Aorta (tissue), 5 donors: ENCODE measurements around the gene FKBP5. TPM values are rescaled to one million over a fixed set of nuclear protein-coding genes. Genes with fewer than 3 reads are reported as not detected.

Source experiments
- ATAC-seq: fragments of 200-7000 bp; cut with Tn5 transposase; one replicate; pipeline ENCODE4 v1.9.1; 2022; ENCODE audit warnings: moderate library complexity; ENCODE audit not compliant: low FRiP score
- DNase-seq, 2 donors: peaks; one replicate each; pipeline ENCODE4 v3.0.0-alpha.2; 2020
- H3K27ac ChIP-seq, 2 donors: one replicate each; pipeline ENCODE4 v1.5.1; 2013; ENCODE audit warnings: low read length in 2 of 2, mild to moderate bottlenecking in 2 of 2, moderate library complexity in 2 of 2, control low read depth in 1 of 2, inconsistent platforms in 1 of 2, low read depth in 1 of 2
- H3K27me3 ChIP-seq, 2 donors: one replicate each; pipeline ENCODE4 v1.6.1; 2013; ENCODE audit warnings: control low read depth in 1 of 2, low read length in 1 of 2, mild to moderate bottlenecking in 1 of 2, moderate library complexity in 1 of 2; ENCODE audit not compliant: insufficient read depth in 2 of 2, control insufficient read depth in 1 of 2
- H3K36me3 ChIP-seq, 2 donors: one replicate each; pipeline ENCODE4 v1.6.1; 2013; ENCODE audit warnings: control low read depth in 1 of 2, low read length in 1 of 2, mild to moderate bottlenecking in 1 of 2; ENCODE audit not compliant: insufficient read depth in 2 of 2, control insufficient read depth in 1 of 2
- H3K4me1 ChIP-seq, 2 donors: one replicate each; pipeline ENCODE4 v1.6.1; 2013; ENCODE audit warnings: low read length in 2 of 2, control low read depth in 1 of 2, mild to moderate bottlenecking in 1 of 2, moderate library complexity in 1 of 2; ENCODE audit not compliant: insufficient read depth in 2 of 2, control insufficient read depth in 1 of 2
- H3K4me3 ChIP-seq, 2 donors: one replicate each; pipeline ENCODE4 v1.5.1; 2013; ENCODE audit warnings: low read length in 2 of 2, control low read depth in 1 of 2, mild to moderate bottlenecking in 1 of 2
- H3K9me3 ChIP-seq: one replicate; pipeline ENCODE4 v1.6.1; 2013; ENCODE audit warnings: mild to moderate bottlenecking, low read length; ENCODE audit not compliant: control insufficient read depth
- WGBS, 2 donors: extraction: QIAGEN DNeasy Blood & Tissue Kit; methylation state at CpG; one replicate each; pipeline ENCODE4 v1.1.7; 2013; 5-methylcytosine and 5-hydroxymethylcytosine counted together
- intact Hi-C, 2 donors: fragments of 100-400 bp; cut with DNase I; formaldehyde crosslinking; loops; one replicate each; pipeline versions ENCODE4 v1.14.2 to v1.15.0; 2022
- polyA plus RNA-seq, 2 donors: library from polyadenylated mRNA; stranded (reverse); fragments of 200-250 nt; gene quantifications; one replicate each; pipeline ENCODE4 v1.2.3, GENCODE V29; 2013
- total RNA-seq, 2 donors: library from RNA; stranded (reverse); fragmentation: NEBNext Ultra II Directional; extraction: Animal tissue kit (Norgen Biotek cat#: 25700); gene quantifications; one replicate each; pipeline ENCODE4 v1.2.1, GENCODE V29; 2021
- donor health status: healthy with polysubstance abuse.
- donor health status: Bipolar disorder and iron deficiency.
- donor health status: DM: no; HTN: no; CAD: no.
- donor health status: DM: no; HTN: no; CAD: no.
- donor health status: DM: yes; HTN: yes; CAD: no.

FKBP5 gene
- total and polyA plus RNA-seq, 4 donors = 25.1 to 102 (median 87.6) TPM

- H3K4me1 ChIP-seq = no peaks in the 10 kb centered on the region
- no peaks in the 10 kb centered on the region for H3K27me3 ChIP-seq
- DNase-seq = no peak
- no peaks in the 10 kb centered on the region for H3K9me3 ChIP-seq
- no peak overlapping the region for H3K27ac ChIP-seq
- WGBS, 2 donors = 94 to 98% methylated on average over 2 of the region's 2 CpGs
- intact Hi-C loops = no loop called here
- ATAC-seq = no peak
- H3K36me3 ChIP-seq = no peaks in the 10 kb centered on the region
- H3K4me3 ChIP-seq = no peak overlapping the region
Measured at GRCh38 chr6:35718911-35719381, 30.2 kb upstream of the FKBP5 start.

GRCh38 chr6:35718375-35718736 is 29.6 kb upstream of the FKBP5 start:
- no peak overlapping the region for H3K27ac ChIP-seq
- WGBS, 2 donors = 92 to 98% methylated on average over 4 of the region's 4 CpGs
- ATAC-seq (no peak), DNase-seq (no peak)
- H3K4me1 ChIP-seq = no peaks in the 10 kb centered on the region
- H3K9me3 ChIP-seq = no peaks in the 10 kb centered on the region
- H3K4me3 ChIP-seq = no peak overlapping the region
- no peaks in the 10 kb centered on the region for H3K36me3 ChIP-seq
- H3K27me3 ChIP-seq = no peaks in the 10 kb centered on the region
- intact Hi-C loops = no loop called here

GRCh38 chr6:35717449-35718374 is 29.0 kb upstream of the FKBP5 start:
- Histone ChIP-seq H3K36me3 (no peaks in the 10 kb centered on the region), H3K27me3 (no peaks in the 10 kb centered on the region), H3K9me3 (no peaks in the 10 kb centered on the region), H3K27ac (no peak overlapping the region), H3K4me3 (no peak overlapping the region), H3K4me1 (no peaks in the 10 kb centered on the region)
- DNase-seq = no peak
- 87 to 92% methylated on average over 19 of the region's 19 CpGs for WGBS, 2 donors
- no peak for ATAC-seq
- intact Hi-C loops = no loop called here

- no peak for DNase-seq
- intact Hi-C loops = no loop called here
- H3K4me1 ChIP-seq = no peaks in the 10 kb centered on the region
- no peak overlapping the region for H3K27ac ChIP-seq
- 79 to 81% methylated on average over 2 of the region's 2 CpGs for WGBS, 2 donors
- no peaks in the 10 kb centered on the region for H3K36me3 ChIP-seq
- no peaks in the 10 kb centered on the region for H3K27me3 ChIP-seq
- no peak overlapping the region for H3K4me3 ChIP-seq
- no peaks in the 10 kb centered on the region for H3K9me3 ChIP-seq
- ATAC-seq = no peak
Measured at GRCh38 chr6:35716798-35717197, 28.1 kb upstream of the FKBP5 start.

- DNase-seq (peak in 1 of 2 donors; percentile 39), ATAC-seq (no peak)
- Histone ChIP-seq H3K27me3 (no peaks in the 10 kb centered on the region), H3K4me1 (no peaks in the 10 kb centered on the region), H3K4me3 (no peak overlapping the region), H3K9me3 (no peaks in the 10 kb centered on the region), H3K27ac (no peak overlapping the region), H3K36me3 (no peaks in the 10 kb centered on the region)
- intact Hi-C loops = no loop called here
- 91 to 96% methylated on average over 7 of the region's 7 CpGs for WGBS, 2 donors
Measured at GRCh38 chr6:35713006-35713767, 24.5 kb upstream of the FKBP5 start.

GRCh38 chr6:35711731-35712130 is 23.0 kb upstream of the FKBP5 start:
- ATAC-seq (no peak), DNase-seq (no peak)
- H3K4me1 ChIP-seq = no peaks in the 10 kb centered on the region
- 95 to 96% methylated on average over 7 of the region's 7 CpGs for WGBS, 2 donors
- H3K27ac ChIP-seq = no peak overlapping the region
- intact Hi-C loops = no loop called here
- no peaks in the 10 kb centered on the region for H3K9me3 ChIP-seq
- no peaks in the 10 kb centered on the region for H3K27me3 ChIP-seq
- H3K4me3 ChIP-seq = no peak overlapping the region
- H3K36me3 ChIP-seq = no peaks in the 10 kb centered on the region

- WGBS, 2 donors = 61 to 78% methylated on average over 4 of the region's 4 CpGs
- no peak for ATAC-seq
- Histone ChIP-seq H3K4me3 (no peak overlapping the region), H3K27ac (no peak overlapping the region), H3K36me3 (no peaks in the 10 kb centered on the region), H3K4me1 (no peaks in the 10 kb centered on the region), H3K27me3 (no peaks in the 10 kb centered on the region), H3K9me3 (no peaks in the 10 kb centered on the region)
- intact Hi-C loops = no loop called here
- peak in 1 of 2 donors; percentile 4 for DNase-seq
Measured at GRCh38 chr6:35710241-35710847, 21.6 kb upstream of the FKBP5 start.

- H3K4me3 ChIP-seq = no peak overlapping the region
- no peaks in the 10 kb centered on the region for H3K36me3 ChIP-seq
- peaks cover 3% of the 10 kb centered on the region for H3K9me3 ChIP-seq
- H3K27me3 ChIP-seq = no peaks in the 10 kb centered on the region
- intact Hi-C loops = no loop called here
- ATAC-seq (no peak), DNase-seq (no peak)
- no peaks in the 10 kb centered on the region for H3K4me1 ChIP-seq
- H3K27ac ChIP-seq = no peak overlapping the region
Measured at GRCh38 chr6:35708585-35708984, 19.9 kb upstream of the FKBP5 start.
